VCaP (cell line): Measurements from ENCODE around the gene PDE2A.

Experiments
- H3K27ac ChIP-seq: fragments of 450-650 bp; 2 replicates; pipeline ENCODE4 v1.5.1; 2017
- TF ChIP-seq, protein P1 (sequence below): fragments of 450-650 bp; conservative IDR thresholded peaks from 2 replicates; pipeline ENCODE4 v1.5.1; 2017; ENCODE audit warnings: mild to moderate bottlenecking, moderate library complexity

The PDE2A gene

GRCh38 chr11:72636376-72636775, 37.8 kb downstream of the PDE2A start:
- H3K27ac ChIP-seq = no peak overlapping the region
- TF ChIP-seq, protein P1, sequence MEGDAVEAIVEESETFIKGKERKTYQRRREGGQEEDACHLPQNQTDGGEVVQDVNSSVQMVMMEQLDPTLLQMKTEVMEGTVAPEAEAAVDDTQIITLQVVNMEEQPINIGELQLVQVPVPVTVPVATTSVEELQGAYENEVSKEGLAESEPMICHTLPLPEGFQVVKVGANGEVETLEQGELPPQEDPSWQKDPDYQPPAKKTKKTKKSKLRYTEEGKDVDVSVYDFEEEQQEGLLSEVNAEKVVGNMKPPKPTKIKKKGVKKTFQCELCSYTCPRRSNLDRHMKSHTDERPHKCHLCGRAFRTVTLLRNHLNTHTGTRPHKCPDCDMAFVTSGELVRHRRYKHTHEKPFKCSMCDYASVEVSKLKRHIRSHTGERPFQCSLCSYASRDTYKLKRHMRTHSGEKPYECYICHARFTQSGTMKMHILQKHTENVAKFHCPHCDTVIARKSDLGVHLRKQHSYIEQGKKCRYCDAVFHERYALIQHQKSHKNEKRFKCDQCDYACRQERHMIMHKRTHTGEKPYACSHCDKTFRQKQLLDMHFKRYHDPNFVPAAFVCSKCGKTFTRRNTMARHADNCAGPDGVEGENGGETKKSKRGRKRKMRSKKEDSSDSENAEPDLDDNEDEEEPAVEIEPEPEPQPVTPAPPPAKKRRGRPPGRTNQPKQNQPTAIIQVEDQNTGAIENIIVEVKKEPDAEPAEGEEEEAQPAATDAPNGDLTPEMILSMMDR = no peak

- no peak overlapping the region for H3K27ac ChIP-seq
- TF ChIP-seq, protein P1 = no peak
Observed at GRCh38 chr11:72635933-72636332, 38.3 kb downstream of the PDE2A start.

GRCh38 chr11:72635309-72635915, 38.8 kb downstream of the PDE2A start:
- TF ChIP-seq, protein P1 = no peak
- H3K27ac ChIP-seq = no peak overlapping the region

- TF ChIP-seq, protein P1 = no peak
- no peak overlapping the region for H3K27ac ChIP-seq
Observed at GRCh38 chr11:72634472-72635095, 39.6 kb downstream of the PDE2A start.

- TF ChIP-seq, protein P1 = no peak
Observed at GRCh38 chr11:72634016-72634415, 40.2 kb downstream of the PDE2A start.

DNA sequence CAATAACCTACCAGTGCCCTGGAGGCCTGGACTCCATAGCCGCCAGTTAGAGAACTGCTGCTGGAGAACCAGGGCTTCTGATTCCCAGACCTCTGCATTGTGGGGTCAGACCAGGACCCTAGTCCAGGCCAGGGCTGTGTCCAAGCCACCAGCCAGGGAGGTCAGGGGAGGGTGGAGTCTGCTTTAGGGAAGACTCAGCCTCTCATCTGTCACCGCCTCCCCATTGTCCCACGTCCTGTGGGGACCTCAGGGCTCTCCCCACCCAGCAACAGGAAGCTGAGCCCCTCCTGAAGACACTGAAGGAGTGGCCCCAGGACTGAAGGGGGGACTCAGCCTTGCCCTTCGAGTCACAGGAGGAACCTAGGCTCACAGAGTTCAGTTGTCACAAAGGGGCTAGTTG, 41.2 kb downstream of the PDE2A start:
- no peak overlapping the region for H3K27ac ChIP-seq
- TF ChIP-seq, protein P1 = no peak

More at GRCh38 chr11:72634016-72634415, 40.2 kb downstream of the PDE2A start:
- H3K27ac ChIP-seq = no peak overlapping the region

DNA sequence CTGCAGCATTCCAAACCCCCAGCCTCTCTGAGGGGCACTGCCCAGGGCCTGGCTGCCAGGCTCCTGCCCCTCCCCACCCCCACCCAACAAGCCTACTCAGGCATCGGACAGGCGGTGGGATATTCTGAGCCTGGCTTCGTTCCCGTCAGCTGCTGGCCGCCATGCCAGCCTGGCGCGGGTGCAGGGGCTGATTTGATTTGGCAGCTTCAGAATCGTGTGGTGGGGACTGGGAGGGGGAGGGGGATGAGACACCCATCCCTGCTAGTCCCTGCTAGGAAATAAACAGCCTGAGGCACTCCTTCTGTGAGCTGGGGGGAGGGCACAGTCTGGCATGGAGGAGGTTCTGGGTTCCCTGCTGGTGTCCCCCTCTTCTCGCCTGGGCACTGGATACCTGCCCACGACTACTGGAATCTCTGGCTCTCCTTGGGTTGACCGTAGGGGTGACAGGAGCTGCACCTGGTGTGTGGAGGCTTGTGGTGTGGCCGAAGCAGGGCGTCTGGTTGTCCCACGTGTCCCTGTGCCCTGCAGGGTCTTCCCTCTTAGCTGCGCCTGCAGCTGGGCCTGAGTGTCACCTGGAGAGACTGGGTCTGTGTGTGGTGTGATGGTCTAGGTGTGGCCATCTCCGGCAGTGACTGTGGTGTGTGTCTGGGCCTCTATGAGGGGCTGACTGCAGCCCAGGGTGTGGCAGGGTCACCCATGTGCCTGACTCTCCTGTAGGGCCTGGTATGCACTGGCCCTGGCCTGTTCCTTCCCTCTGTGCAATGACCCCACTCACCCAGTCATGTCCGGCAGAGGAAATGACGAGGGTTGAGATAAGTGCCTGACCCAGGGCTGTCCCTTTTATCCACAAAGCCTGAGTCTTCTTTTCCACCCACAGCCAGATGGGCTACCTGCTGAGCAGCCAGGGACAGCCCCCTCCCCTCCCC, 42.2 kb downstream of the PDE2A start:
- TF ChIP-seq, protein P1 = no peak
- no peak overlapping the region for H3K27ac ChIP-seq
